Endodermal cell (in vitro differentiated cells): ENCODE results near the gene DSE. TPM values are rescaled to one million over a fixed set of nuclear protein-coding genes. Genes with fewer than 3 reads are reported as not detected.

ENCODE experiments used
- DNase-seq: peaks from one replicate; pipeline ENCODE4 v3.0.0-alpha.2; 2017
- H3K27ac ChIP-seq: 2 replicates; pipeline ENCODE4 v1.5.1; 2013; ENCODE audit warnings: mild to moderate bottlenecking, low read depth, low read length, moderate library complexity
- H3K27me3 ChIP-seq: 2 replicates; pipeline ENCODE4 v1.6.1; 2013; ENCODE audit warnings: mild to moderate bottlenecking, low read length, moderate library complexity; ENCODE audit not compliant: insufficient read depth, control insufficient read depth, poor library complexity, severe bottlenecking
- H3K36me3 ChIP-seq: 2 replicates; pipeline ENCODE4 v1.7.0; 2013; ENCODE audit warnings: mild to moderate bottlenecking, low read length, moderate library complexity; ENCODE audit not compliant: control insufficient read depth, insufficient read depth
- H3K4me1 ChIP-seq: one replicate; pipeline ENCODE4 v1.7.0; 2013; ENCODE audit warnings: low read length; ENCODE audit not compliant: control insufficient read depth, insufficient read depth
- H3K4me3 ChIP-seq: 2 replicates; pipeline ENCODE4 v1.5.1; 2013; ENCODE audit warnings: mild to moderate bottlenecking, low read length, moderate library complexity
- H3K9ac ChIP-seq: 2 replicates; pipeline ENCODE4 v1.6.1; 2013; ENCODE audit warnings: mild to moderate bottlenecking, low read length, moderate library complexity; ENCODE audit not compliant: poor library complexity, severe bottlenecking; ENCODE audit errors: extremely low read depth
- H3K9me3 ChIP-seq: 2 replicates; pipeline ENCODE4 v1.6.1; 2013; ENCODE audit warnings: mild to moderate bottlenecking, low read length, moderate library complexity; ENCODE audit not compliant: control insufficient read depth
- H3K27ac Mint-ChIP-seq: 2 replicates; pipeline ENCODE4 v1.8.0; 2020; ENCODE audit warnings: mixed read lengths
- H3K27me3 Mint-ChIP-seq: 2 replicates; pipeline ENCODE4 v1.8.0; 2021; ENCODE audit warnings: mild to moderate bottlenecking, mixed read lengths; ENCODE audit not compliant: insufficient read depth
- H3K36me3 Mint-ChIP-seq: 2 replicates; pipeline ENCODE4 v1.8.0; 2020; ENCODE audit warnings: low read depth, mixed read lengths
- H3K4me1 Mint-ChIP-seq: 2 replicates; pipeline ENCODE4 v1.8.0; 2020; ENCODE audit warnings: mixed read lengths
- H3K4me3 Mint-ChIP-seq: 2 replicates; pipeline ENCODE4 v1.8.0; 2020; ENCODE audit warnings: mild to moderate bottlenecking, moderate library complexity, mixed read lengths
- H3K9me3 Mint-ChIP-seq: 2 replicates; pipeline ENCODE4 v1.8.0; 2020; ENCODE audit warnings: mild to moderate bottlenecking, mixed read lengths
- CTCF ChIP-seq: fragments of 200-600 bp; sonication (generic); conservative IDR thresholded peaks from 2 replicates; pipeline ENCODE4 v1.5.0; 2021; ENCODE audit warnings: antibody characterized with exemption, mild to moderate bottlenecking
- WGBS, 2 experiments: methylation state at CpG; one replicate each; pipeline versions ENCODE4 v1.1.5 to v1.1.7; 2013; ENCODE audit warnings: missing lambda C conversion rate in 2 of 2, mixed read lengths in 1 of 2; ENCODE audit not compliant: insufficient coverage in 1 of 2, insufficient read length in 1 of 2; 5-methylcytosine and 5-hydroxymethylcytosine counted together
- total RNA-seq, 2 donors: library from RNA; stranded (reverse); fragmentation: NEBNext Ultra II Directional in 1 of 2; extraction: Animal tissue kit (Norgen Biotek cat#: 25700) in 1 of 2; gene quantifications; 2 replicates in 1 of 2; 3 replicates in 1 of 2; pipeline ENCODE4 v1.2.1, GENCODE V29; 2021

The DSE gene
- total RNA-seq, 2 donors from 2014 or later: 42.3 to 44.3 TPM

DNA sequence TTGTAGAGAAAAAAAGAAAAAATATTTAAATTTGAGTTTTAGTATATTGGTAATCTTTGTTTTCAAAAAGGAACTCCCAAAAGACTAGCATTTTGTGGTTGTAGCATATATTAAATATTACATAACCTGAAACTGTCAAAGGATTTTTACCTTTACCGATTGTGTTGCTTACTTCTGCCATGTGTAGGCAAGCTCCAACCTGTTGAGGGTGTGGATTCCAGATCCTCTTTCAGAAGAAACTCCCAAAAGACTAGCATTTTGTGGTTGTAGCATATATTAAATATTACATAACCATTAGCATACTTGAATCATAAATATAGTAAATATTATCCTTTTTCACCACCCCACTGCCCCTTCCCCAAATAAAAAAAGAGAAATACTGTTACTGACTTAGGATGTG, 3.2 kb downstream of the DSE start:
- TF ChIP-seq CTCF: no peak
- Histone ChIP-seq H3K4me3 (no peak overlapping the region), H3K27ac (no peak overlapping the region), H3K9ac (no peak overlapping the region), H3K36me3 (no peaks in the 10 kb centered on the region), H3K27me3 (no peaks in the 10 kb centered on the region), H3K4me1 (no peaks in the 10 kb centered on the region), H3K9me3 (no peaks in the 10 kb centered on the region)
- Mint-ChIP-seq H3K4me3 (no peak overlapping the region), H3K27ac (no peak overlapping the region), H3K9me3 (no peaks in the 10 kb centered on the region), H3K27me3 (no peaks in the 10 kb centered on the region), H3K4me1 (peaks cover 22% of the 10 kb centered on the region), H3K36me3 (peaks cover 3% of the 10 kb centered on the region)
- 94% methylated on average over 1 of the region's 1 CpG; no CpG with 5 or more reads in 1 of the 2 experiments for WGBS, 2 experiments
- no peak for DNase-seq

- peaks cover 20% of the 10 kb centered on the region for H3K4me1 Mint-ChIP-seq
- H3K27ac Mint-ChIP-seq: no peak overlapping the region
- H3K36me3 ChIP-seq: no peaks in the 10 kb centered on the region
- no peaks in the 10 kb centered on the region for H3K27me3 ChIP-seq
- 90 to 92% methylated on average over 2 to 5 of the region's 5 CpGs for WGBS, 2 experiments
- H3K27me3 Mint-ChIP-seq: no peaks in the 10 kb centered on the region
- no peak overlapping the region for H3K27ac ChIP-seq
- no peak for TF ChIP-seq CTCF
- no peak overlapping the region for H3K4me3 Mint-ChIP-seq
- DNase-seq: no peak
- no peak overlapping the region for H3K4me3 ChIP-seq
- no peaks in the 10 kb centered on the region for H3K9me3 Mint-ChIP-seq
- no peak overlapping the region for H3K9ac ChIP-seq
- H3K9me3 ChIP-seq: no peaks in the 10 kb centered on the region
- no peaks in the 10 kb centered on the region for H3K4me1 ChIP-seq
- H3K36me3 Mint-ChIP-seq: peaks cover 3% of the 10 kb centered on the region
These were observed 3.8 kb downstream of the DSE start for GRCh38 chr6:116374586-116374985.

- H3K9me3 Mint-ChIP-seq: no peaks in the 10 kb centered on the region
- Histone ChIP-seq H3K9me3 (no peaks in the 10 kb centered on the region), H3K36me3 (no peaks in the 10 kb centered on the region), H3K27me3 (no peaks in the 10 kb centered on the region), H3K27ac (no peak overlapping the region), H3K4me3 (no peak overlapping the region), H3K4me1 (no peaks in the 10 kb centered on the region), H3K9ac (no peak overlapping the region)
- no peak overlapping the region for H3K27ac Mint-ChIP-seq
- no peak overlapping the region for H3K4me3 Mint-ChIP-seq
- H3K4me1 Mint-ChIP-seq: peaks cover 19% of the 10 kb centered on the region
- peaks cover 3% of the 10 kb centered on the region for H3K36me3 Mint-ChIP-seq
- DNase-seq: no peak
- 89% methylated on average over 2 of the region's 2 CpGs; no CpG with 5 or more reads in 1 of the 2 experiments for WGBS, 2 experiments
- TF ChIP-seq CTCF: no peak
- H3K27me3 Mint-ChIP-seq: no peaks in the 10 kb centered on the region
These were observed 4.5 kb downstream of the DSE start for GRCh38 chr6:116375262-116375661.
